HG03039 (cell line): ENCODE results near the gene NUP210L.
A peak's percentile ranks its signal among the peaks of the same experiment; 100 is the strongest.

ENCODE experiments used
- ATAC-seq: cut with Tn5 transposase; IDR thresholded peaks from one replicate; pipeline ENCODE4 v1.9.1; 2021; ENCODE audit warnings: mild to moderate bottlenecking, moderate library complexity; ENCODE audit not compliant: unreplicated experiment

Gene NUP210L

DNA sequence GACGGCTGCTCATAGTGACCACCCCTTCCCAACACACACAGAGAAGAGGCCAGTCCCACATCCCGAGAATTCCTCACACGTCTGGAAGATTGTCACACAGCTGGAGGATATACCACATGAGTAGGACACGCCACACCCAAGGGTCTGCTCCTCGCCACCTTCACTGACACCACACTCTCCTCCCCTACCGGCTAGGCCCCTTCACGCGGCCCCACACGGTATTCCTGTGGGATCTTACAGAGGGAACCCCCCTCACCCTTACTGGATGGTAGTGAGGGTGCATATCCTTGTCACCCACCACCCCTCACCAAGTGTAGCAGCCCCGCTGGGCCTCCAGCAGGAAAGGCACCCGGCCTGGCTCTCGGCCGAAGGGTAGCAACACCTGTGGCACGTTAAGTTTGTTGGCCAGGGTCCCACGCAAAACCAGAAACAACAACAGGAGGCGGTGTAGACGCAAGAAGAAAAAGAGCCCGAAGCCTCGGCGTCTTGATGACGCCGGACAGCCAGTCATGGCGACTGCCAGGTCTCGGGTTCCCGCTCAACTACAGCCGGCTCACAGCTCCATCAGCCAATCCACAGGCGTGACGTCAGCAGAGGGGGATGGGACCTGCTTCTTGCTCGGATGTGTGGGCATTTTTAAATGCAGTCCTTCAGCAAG is at the start of gene NUP210L:
Gene NUP210L, minus strand, starts transcription at position 540 of the 658 bp plus-strand sequence.
- ATAC-seq: no peak

DNA sequence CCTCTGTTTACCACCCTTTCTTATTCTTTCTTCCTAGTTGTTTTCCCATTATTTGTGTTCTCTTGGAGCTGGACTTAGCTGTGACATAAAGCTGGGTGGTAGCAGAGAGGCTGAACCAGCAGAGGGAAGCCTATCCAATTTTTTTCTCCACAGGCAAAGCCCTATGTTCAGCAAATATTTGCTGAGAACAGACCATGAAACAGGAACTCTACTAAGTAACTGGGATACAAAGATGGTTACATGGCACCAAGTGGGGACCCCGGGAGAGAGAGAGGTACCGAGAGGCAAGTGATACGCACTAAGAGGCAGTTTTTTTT is 44.6 kb upstream of the NUP210L start:
- ATAC-seq: no peak

- no peak for ATAC-seq
These were observed 44.1 kb upstream of the NUP210L start for GRCh38 chr1:154198756-154199562.

DNA sequence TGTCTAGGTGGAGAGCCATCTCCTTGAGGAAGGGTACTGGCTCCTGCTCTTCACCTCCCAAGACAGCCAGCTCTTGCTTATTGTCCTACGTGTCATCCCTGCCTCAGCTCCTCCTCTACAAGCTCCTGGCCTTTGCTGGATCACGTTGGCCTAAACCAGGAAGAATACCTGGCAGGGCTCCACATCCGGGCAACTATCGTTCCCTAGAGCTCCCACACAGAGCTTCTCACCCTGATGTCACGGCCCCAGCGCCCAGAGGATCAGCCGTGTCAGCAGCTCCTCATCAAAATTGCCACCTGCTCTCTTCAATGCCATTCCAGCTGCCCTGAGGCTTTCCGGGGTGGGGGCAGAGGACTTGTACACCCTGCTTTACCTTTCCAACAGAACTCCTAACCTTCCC is 38.9 kb upstream of the NUP210L start:
- ATAC-seq: no peak

GRCh38 chr1:154192476-154192875 is 37.6 kb upstream of the NUP210L start:
- no peak for ATAC-seq

GRCh38 chr1:154191990-154192461 is 37.2 kb upstream of the NUP210L start, which contains the start of gene TPM3:
TSS of gene TPM3 (minus strand) at chr1:154192100. CDS start at chr1:154192018, 82 bp downstream.
- ATAC-seq: no peak

DNA sequence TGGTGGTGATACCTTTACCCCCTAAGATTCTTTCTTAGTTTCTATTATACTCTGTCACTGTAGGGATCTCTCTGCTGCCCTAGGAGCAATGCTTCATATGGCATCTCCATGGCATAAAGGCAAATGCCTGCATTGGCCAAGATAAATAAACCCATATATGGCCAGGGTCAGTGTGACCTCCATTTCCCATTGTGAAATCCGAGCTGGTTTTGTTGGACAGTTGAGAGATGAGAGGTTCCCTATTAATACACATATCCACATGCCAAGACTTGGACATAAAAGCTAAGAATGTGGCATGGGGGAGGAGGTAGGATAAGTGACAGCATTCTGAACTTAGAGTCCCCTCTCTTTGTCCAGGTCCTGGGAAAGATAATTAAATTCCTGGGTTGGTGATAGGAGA is 35.7 kb upstream of the NUP210L start:
- ATAC-seq: no peak

DNA sequence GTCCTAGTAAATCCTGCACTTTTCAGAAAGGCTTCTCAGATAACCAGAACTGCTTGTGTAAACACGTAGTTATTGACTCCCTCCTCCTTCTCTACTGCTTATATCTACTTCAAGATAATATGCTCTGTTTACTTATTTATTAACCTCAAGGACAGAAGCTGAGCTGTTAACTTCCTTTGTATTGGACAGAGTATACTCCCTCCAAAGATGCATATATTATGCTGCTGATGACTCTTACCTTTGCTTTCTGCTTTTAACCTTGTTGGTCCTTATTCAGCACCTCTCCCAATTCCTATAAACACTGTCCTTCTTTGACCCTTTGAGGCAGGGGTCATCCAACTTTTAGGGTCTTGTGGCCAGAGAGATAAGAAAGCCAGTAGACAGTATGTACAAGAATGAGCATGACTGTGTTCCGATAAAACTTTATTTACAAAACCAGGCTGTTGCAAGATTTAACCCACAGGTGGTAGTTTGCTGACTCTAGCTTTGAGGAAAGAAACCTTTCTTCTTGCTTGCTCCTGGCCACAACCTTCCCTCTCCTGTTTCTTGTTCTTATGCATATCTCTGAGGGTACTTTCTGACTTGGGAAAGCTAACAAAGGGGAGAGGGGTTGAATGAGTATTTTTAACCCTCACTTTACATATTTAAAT is 32.1 kb upstream of the NUP210L start:
- no peak for ATAC-seq

- no peak for ATAC-seq
These were observed 31.3 kb upstream of the NUP210L start for GRCh38 chr1:154186177-154186576.

DNA sequence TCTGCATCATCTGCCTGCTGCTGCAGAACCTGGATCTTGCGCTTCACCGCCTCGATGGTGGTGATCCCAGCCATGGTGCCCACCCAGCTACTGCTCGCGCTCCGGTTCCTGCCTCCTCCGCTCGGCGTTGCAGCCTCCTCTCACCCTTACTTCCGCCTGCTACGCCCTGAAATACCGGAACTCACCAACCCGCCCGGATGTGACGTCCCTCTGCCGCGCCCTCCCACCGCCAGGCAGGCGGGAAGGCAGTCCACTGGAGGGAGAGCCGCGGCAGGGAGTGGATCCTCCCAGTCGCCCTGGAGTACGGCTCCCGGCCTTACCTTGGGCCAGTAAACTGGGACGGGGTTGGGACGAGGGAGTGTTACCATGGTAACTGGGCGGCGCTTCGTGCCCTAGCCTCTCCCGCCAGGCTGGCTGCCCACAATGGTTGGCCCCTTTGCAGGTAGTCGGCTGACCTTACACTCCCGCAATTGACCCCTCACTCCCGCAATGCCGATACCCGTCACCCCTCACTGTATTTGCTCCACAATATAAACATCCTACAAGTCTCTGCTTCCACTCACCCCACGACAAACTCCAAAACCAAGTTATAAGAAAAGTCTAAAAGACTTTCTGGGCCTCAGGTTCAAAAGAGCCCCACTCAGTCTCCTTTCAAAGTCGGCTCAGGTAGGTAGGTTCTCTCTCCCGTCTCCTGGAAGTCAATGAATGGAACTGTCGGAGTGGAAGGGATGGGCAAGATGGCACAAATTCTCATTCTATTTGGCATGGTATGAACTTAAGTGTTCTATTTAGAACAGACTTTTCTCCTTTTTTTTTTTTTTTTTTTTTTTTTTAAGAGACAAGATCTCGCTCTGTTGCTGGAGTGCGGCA is 28.4 kb upstream of the NUP210L start:
- ATAC-seq: peak; percentile 67

GRCh38 chr1:154182344-154183045 is 27.6 kb upstream of the NUP210L start:
- peak; percentile 45 for ATAC-seq

GRCh38 chr1:154181944-154182343 is 27.1 kb upstream of the NUP210L start:
- no peak for ATAC-seq

GRCh38 chr1:154179946-154180687 is 25.2 kb upstream of the NUP210L start:
- no peak for ATAC-seq

DNA sequence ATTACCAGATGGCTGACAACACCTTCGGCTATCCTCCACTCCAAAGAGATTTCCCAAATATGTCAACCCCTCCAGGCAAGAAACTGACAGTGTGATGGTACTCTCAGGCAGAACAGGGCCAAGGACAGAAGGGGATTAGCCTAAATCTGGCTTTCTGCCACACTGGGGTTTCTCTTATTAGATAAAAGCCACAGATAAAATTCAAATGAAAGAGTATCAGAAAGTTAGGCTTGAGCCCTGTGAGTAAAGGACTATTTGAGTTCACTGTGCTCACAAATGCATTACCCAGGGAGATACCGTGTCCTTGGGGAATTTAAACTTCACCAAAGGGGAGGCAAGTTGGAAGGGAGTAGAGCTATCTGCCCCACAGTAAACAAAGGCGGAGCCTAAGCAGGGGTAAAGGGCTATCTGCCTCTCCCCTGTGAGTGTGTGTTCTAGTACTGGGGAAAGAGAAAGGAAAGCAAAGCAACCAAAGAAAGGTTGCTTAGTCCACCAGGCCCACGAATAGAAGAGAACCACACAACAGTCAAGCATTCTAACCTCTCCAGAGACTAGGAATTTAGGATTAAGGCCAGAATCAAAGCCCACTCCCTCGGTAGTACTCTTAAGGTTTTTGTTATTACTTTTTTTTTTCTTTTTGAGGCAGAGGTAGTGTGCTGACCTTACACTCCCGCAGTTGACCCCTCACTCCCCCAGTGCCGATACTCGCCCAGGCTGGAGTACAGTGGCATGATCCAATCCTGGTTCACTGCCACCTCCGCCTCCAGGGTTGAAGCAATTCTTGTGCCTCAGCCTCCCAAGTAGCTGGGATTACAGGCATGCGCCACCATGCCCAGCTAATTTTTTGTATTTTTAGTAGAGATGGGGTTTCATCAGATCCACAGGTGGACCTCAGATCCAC is 24.3 kb upstream of the NUP210L start:
- ATAC-seq: no peak

DNA sequence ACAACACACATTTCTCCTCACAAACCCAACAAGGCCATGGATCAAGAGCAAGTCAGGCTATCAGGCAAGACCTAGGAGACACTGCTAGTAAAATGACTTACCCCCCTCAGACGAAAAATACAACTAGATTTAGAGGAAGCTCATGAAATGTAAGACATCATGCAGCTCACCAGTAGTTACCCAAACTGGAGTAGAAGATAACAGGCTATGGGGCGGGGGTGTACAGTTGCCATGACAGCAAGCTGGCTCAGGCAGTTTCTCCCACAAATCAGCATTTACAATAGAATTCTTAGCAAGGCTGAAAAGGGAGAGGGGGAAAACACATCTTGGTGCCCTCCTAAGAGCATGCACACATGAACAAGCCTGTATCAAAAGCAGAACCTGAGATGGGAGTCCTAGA is 23.1 kb upstream of the NUP210L start:
- no peak for ATAC-seq

DNA sequence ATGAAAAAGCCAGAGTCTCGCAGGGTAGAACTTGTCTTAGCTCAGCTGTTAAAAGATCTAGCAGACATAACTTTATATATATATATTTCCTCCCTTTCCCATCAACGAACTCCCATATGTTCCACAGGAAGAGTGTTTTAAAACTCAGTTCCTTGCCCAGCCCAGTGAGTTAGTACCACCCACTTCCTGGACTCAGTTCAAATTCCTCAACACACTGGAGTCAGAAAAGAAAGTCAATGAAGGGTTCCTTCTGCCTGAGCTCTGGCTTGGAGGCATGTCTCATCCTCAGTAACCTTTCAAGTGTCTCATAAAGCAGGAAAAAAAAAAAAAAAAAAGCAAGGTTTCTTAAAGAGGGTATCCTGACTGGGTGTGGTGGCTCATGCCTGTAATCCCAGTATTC is 21.5 kb upstream of the NUP210L start:
- ATAC-seq: no peak

DNA sequence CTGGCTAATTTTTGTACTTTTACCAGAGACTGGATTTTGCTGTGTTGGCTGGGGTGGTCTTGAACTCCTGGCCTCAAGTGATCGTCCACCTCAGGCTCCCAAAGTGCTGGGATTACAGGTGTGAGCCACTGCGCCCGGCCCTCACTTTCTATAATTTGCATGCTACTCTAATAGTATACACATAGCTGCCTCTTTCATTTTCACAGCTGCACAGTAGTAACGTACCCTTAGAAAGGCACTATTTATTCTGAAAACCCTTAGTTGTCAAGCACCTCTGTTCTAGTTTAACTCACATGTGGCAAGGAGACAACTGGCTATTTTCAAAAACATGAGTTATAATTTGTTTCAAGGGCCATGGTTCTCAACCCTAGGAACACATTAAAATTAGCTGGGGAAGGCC is 19.8 kb upstream of the NUP210L start:
- no peak for ATAC-seq

DNA sequence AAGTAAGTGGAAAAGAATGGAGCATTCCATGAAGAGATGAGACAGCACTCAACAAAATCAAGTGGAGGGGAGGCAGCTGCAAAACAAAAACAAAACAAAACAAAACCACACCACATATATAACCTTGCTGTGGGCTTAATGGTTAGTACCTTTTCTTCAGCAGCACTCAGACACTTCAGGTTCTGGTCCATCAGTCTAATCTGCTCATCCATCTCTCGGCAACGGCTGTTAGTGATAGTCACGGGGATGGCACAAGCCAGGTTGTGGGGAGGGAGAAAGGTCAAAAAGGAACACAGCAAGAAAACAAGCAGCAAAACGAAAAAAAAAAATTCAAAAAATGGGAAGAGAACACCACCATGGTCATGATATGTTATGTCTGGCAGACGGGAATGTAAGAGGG is 17.0 kb upstream of the NUP210L start:
- no peak for ATAC-seq

- ATAC-seq: no peak
These were observed 16.3 kb upstream of the NUP210L start for GRCh38 chr1:154171223-154171583.
